GM19043 (cell line): Measurements from ENCODE around the gene AGAP1.
"Not testable (repeated sequence)": the region's sequence is repeated elsewhere in the genome, so short reads cannot be mapped to it uniquely, and the experiment has no call there.

Experiments
- ATAC-seq: cut with Tn5 transposase; IDR thresholded peaks from one replicate; pipeline ENCODE4 v1.9.1; 2021; ENCODE audit warnings: low read depth; ENCODE audit not compliant: unreplicated experiment

Gene AGAP1

GRCh38 chr2:236089271-236090026, 595.6 kb downstream of the AGAP1 start:
- no peak for ATAC-seq

DNA sequence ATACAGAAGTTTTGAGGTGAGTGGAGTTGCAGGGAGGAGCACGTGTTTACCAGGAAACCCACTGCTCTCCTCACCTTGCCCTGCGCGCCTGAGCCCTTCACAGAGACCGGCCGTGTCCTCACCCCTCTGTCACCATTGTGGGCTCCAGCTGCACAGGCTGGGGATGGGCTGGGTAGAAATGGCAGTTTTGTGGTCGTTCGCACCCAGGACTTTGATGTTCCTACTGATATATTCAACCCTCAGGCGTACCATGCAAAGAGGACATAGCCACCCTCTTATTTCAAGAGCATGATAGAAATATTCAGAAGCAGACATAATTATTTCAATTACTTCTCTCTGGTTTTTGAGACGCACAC, 596.2 kb downstream of the AGAP1 start:
- ATAC-seq: no peak

DNA sequence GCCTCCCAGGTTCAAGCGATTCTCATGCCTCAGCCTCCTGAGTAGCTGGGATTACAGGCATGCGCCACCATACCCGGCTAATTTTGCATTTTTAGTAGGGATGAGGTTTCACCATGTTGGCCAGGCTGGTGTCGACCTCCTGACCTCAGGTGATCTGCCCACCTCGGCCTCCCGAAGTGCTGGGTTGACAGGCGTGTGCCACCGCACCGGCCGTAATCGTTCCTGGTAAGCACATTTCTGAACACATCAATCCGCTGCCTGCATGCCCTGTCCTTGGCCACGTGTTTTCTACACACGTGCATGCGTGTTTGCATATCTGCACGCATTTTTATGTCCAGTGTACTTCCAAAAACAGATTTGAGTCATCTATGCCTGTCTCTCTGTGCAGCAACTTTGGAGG, 597.0 kb downstream of the AGAP1 start:
- not testable (repeated sequence) for ATAC-seq

DNA sequence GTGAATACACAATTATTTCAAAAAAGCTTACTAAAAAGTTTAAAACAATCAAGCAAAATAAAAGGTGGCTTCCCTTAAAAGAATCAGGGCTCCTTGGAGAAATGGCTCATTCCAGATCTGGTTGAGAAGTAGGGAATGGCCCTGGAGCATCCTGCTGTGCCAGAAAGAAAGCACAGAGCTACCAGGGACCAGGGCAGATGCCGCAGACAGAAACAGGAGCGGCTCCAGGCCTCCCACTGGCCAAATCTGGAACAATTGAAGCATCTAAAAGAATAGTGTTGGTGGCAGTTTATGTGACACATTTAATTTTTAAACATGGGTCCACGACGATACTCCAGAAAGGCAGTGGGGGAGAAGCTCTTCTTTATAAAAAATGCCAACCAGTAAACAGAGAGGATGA, 598.9 kb downstream of the AGAP1 start:
- no peak for ATAC-seq

GRCh38 chr2:236093134-236093533, 599.3 kb downstream of the AGAP1 start:
- ATAC-seq: no peak

DNA sequence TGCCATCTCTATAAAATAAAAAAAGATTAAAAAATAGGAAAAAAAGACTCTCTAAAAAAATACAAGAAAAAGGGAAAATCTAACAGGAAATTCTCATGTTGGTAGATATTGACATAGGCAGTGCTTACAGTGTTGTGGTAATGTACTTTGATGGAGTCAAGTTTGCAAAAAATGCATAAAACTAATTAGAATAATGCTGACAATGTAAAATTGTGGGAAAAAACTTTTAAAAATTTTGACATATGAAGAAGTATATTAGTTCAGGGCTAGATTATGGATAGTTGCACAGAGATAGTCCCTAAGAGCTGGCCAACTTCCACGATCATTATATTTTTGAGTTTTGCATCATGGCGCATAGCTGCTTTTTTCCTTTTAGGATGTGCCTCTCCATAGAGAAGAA, 601.7 kb downstream of the AGAP1 start:
- no peak for ATAC-seq

DNA sequence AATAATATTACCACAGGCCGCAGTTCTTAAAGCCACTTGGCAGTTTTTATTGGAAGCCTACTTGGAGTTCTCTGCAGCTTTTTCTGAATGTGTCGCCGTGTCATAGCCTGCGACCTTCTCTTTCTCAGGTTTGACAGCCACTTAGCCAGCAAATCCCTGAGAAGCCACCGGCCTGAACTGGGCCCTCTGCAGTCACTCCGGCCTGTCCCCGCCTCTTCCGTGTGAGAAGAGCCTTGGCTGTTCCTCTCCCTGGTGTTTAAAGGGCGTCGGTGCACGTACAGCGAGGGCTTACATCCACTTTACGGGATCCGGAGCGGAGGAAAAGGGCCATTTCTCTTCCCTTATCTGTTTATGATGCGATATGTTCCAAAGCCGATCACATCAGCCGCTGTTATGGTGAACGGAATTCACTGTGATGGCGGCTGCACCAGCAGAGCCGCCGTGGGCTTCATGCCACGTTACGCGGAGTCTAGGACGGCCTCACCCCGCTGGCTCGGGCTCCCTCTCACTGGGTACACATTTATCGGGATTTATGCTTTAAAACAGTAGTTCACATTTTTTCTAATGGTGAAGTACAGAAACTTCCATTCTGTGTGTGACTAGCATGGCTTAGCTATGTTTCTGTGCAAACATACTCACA, 607.6 kb downstream of the AGAP1 start:
- ATAC-seq: no peak

DNA sequence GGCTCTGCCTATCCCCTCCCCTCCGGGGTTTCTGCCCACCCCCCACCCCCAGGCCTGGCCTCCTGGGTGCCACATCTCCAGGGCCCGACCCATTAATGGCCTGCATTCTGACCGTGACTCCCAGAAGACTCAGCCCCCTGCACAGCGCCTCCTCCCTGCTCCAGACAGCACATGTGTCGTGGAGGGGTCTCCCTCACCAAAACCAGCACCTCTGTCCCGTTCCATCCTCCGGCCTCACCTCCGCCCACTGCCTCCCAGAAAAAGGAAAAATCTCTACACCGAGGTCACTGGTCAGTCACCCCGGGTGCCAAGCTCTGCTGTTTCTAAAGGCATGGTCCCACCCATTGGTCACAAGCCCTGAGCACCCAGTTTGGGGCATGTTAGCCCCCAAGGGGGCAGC, 609.1 kb downstream of the AGAP1 start:
- no peak for ATAC-seq

GRCh38 chr2:236103981-236104380, 610.1 kb downstream of the AGAP1 start:
- ATAC-seq: no peak

- no peak for ATAC-seq
These were observed 612.2 kb downstream of the AGAP1 start for GRCh38 chr2:236105955-236106607.

DNA sequence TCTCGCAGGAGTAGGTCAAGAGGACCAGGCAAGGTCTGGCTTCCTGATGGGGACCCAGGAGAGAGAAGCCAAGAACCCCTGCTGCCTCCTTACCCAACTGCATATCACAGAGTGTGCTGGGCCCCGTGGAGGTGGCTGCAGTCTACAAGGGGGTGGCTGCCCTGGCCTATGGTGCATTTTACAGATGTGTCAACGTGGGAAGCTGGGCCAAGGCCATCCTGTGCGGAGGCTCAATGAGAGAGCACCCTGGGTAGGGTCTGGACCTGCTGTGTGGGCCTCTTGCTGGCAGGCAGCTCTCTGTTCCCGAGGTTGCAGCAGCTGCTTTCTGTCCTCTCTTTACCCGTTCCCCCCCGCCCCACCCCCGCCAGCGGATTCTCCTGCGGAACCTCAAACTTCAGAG, 612.9 kb downstream of the AGAP1 start:
- no peak for ATAC-seq

GRCh38 chr2:236107536-236107935, 613.7 kb downstream of the AGAP1 start:
- no peak for ATAC-seq

- ATAC-seq: no peak
These were observed 614.2 kb downstream of the AGAP1 start for GRCh38 chr2:236107942-236108625.

- ATAC-seq: no peak
These were observed 615.2 kb downstream of the AGAP1 start for GRCh38 chr2:236109061-236109460.

DNA sequence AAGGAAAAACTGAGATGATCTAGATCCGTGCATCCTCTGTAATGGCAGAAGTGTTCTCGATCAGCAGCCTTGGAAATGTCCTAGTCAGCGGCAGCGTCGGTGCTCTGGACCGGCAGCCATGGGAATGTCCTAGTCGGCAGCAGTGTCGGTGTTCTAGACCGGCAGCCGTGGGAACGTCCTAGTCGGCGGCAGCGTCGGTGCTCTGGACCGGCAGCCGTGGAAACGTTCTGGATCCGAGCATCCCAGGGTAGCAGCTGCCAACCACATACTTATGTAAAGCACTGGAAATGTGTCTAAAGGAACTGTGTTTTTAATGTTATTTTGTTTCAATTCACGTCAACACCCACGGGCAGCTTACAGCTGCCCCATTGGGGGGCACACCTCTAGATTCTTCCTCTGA, 615.6 kb downstream of the AGAP1 start:
- no peak for ATAC-seq

- no peak for ATAC-seq
These were observed 618.6 kb downstream of the AGAP1 start for GRCh38 chr2:236112466-236112865.

DNA sequence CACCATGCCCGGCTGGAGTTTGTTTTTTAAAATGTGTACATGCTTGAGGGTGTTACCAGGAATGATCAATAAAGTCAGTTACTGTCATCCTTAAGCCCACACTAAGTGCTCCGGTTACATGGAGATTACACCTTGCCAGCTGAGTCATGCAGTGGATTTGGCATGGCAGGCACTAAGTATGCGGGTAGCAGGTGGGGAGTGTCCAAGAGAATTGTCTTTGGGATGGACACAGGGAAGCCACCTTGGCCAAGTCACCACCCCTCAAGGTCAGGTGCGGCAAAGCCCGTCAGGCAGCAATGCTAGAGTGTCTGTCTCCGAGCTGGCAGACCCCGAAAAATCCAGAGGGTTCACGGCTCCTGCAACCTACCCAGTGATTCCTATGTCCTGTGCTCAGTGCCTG, 619.6 kb downstream of the AGAP1 start:
- ATAC-seq: no peak

- no peak for ATAC-seq
These were observed 620.1 kb downstream of the AGAP1 start for GRCh38 chr2:236113948-236114347.

- ATAC-seq: no peak
These were observed 621.1 kb downstream of the AGAP1 start for GRCh38 chr2:236114959-236115358.

- no peak for ATAC-seq
These were observed 623.6 kb downstream of the AGAP1 start for GRCh38 chr2:236117401-236117800.

DNA sequence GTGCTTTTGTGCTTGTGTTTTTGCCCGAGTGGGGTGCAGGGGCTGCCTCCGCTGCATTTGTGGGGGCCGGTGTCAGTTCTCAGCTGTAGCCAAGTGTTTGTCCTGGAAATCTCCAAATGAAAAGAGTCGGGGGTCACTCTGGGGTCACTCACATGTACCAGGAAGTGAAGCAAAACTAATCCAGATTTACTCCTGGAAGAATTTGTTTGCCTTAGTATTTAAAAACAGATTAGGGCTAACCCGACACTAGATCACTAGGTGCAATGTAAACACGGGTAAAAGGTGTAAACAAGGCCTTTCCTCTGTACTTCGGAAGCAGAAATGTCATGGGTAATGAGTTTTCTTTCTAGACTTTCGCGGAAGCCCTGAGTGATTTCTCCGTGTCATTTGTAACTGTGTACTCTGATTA, 624.0 kb downstream of the AGAP1 start:
- no peak for ATAC-seq
